ENCODE data around the gene CPNE1.

CPNE1 gene

DNA sequence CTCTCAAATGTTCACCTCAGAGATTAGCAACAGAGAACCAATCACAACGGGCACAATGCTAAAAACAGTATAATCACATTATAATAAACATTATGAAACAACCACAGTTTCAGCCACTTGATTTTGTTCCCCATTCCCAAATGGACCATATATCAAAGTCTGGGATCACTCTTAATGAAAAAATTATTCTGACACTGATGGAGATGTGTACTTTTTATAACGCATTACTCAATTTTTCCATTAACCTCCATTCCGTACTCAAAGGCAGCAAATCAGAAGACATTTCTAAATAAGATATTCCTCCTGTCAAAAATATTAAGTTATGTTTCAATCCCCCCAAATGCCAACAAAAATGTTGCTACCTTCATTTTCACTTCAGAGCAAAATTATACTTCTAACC is 2.8 kb downstream of the CPNE1 start:
- Histone ChIP-seq H3K4me1 (peaks cover 29 to 62% (median 42%) of the 10 kb centered on the region in 10 experiments), H3K4me3 (peak overlapping the region; percentile 83 to 95 (median 89); a peak in 15 of 20 replicates), H3K9ac (peak overlapping the region in 10 of 11 experiments; percentile 3 to 99 (median 73); a peak in 12 of 22 replicates), H3K4me2 (peak overlapping the region; percentile 86 to 98 (median 92)), H3K27ac (peak overlapping the region in 2 of 11 experiments; percentile 17 to 31; a peak in 3 of 22 replicates), H3K36me3 (peaks cover 9 to 38% (median 21%) of the 10 kb centered on the region in 11 experiments; a peak in 19 of 22 replicates), H3K9me3 (replicated peaks in 1 of 11) (peaks cover 0 to 4% (median 0%) of the 10 kb centered on the region in 11 experiments; a peak in 1 of 22 replicates), H4K20me1 (peaks cover 70 to 74% (median 72%) of the 10 kb centered on the region in 11 experiments), H3K27me3 (no peaks in the 10 kb centered on the region)
- TF ChIP-seq Cebpa-rat (IDR thresholded peaks at IDR 0.05): no peak

DNA sequence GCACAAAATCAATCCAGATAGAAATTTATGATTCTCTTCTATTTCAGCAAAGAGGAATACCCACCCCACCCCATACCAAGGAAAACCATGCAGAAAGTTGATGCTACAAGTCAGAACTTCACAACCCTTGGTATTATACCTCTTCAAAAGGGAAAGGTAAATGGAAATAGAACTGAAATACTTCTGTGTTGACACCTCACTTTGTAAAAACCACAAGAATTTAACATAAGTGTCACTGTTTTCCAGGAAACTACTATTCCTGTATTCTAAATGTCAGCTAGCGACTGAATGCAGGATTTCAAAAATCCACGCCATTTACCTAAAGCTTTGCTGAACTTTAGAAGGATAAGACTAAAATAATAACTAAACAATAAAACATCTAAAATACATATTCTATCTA is 3.6 kb downstream of the CPNE1 start:
- Histone ChIP-seq H3K4me3 (peak overlapping the region in 7 of 10 experiments; percentile 83 to 95 (median 88); a peak in 8 of 20 replicates), H4K20me1 (peaks cover 78 to 83% (median 81%) of the 10 kb centered on the region in 11 experiments), H3K9ac (peak overlapping the region in 6 of 11 experiments; percentile 24 to 99 (median 98); a peak in 8 of 22 replicates), H3K27me3 (no peaks in the 10 kb centered on the region), H3K4me2 (peak overlapping the region; percentile 86 to 98 (median 92)), H3K27ac (no peak overlapping the region; a peak in 1 of 22 replicates), H3K4me1 (peaks cover 29 to 63% (median 42%) of the 10 kb centered on the region in 10 experiments), H3K36me3 (peaks cover 16 to 47% (median 29%) of the 10 kb centered on the region in 11 experiments), H3K9me3 (replicated peaks in 1 of 11) (peaks cover 0 to 4% (median 0%) of the 10 kb centered on the region in 11 experiments; a peak in 1 of 22 replicates)
- TF ChIP-seq Cebpa-rat (IDR thresholded peaks at IDR 0.05): no peak

DNA sequence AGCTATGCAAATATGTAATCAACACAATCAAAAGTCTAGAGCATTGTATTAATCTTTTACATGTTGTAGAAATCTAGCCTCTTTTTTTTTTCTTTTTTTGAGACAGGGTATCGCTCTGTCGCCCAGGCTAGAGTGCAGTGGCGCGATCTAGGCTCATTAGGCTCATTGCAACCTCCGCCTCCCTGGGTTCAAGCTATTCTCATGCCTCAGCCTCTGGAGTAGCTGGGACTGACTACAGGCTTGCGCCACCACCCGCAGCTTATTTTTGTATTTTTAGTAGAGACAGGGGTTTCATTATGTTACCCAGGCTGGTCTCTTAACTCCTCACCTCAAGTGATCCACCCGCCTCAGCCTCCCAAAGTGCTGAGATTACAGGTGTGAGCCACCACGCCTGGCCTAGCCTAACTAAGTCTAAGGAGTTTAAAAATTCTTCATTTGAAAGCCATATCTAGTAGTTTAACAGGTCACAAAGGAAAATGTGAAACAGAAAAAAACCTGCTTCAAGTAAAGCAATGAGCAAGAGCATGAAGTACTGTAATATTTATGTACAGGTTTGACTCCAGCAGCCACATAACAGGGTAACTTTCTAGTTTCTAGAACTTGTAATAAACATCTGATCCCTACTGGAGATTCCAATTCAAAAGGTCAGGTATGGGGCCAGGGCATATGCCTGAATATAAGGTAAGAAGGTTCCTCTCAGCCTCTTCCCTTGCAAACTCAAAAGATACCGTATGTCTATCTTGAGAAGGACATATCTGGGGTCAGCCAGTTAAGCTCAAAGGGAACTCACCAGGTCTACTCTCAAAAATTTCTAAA is 4.4 kb downstream of the CPNE1 start:
- Histone ChIP-seq H3K4me1 (peaks cover 29 to 63% (median 42%) of the 10 kb centered on the region in 10 experiments), H3K9ac (peak overlapping the region in 2 of 11 experiments; percentile 52 to 98; a peak in 2 of 22 replicates), H4K20me1 (peaks cover 85 to 90% (median 87%) of the 10 kb centered on the region in 11 experiments), H3K27ac (no peak overlapping the region), H3K4me2 (peak overlapping the region; percentile 86 to 98 (median 92)), H3K4me3 (no peak overlapping the region), H3K9me3 (replicated peaks in 1 of 11) (peaks cover 0 to 4% (median 0%) of the 10 kb centered on the region in 11 experiments; a peak in 1 of 22 replicates), H3K27me3 (no peaks in the 10 kb centered on the region), H3K36me3 (peaks cover 16 to 54% (median 34%) of the 10 kb centered on the region in 11 experiments)
- TF ChIP-seq Cebpa-rat (IDR thresholded peaks at IDR 0.05): no peak

DNA sequence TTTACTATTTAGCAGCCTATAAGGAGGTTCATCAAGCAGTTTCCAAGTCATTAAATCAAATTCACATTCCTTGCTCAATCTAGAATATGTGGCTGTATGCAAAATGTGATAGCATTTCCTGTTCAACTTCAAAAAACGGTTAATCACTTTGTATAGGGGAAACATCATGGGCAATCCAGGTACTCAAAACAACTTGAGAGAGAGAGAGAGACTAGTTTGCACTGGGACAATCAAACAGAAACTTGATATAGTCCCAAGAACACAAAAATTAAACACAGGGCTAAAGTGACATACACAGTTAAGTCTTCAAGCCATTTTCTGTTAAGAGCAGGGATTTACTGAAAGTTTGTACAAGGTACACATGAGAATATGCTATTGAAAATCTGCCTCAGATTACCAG is 7.4 kb downstream of the CPNE1 start:
- Histone ChIP-seq H3K27ac (no peak overlapping the region; a peak in 1 of 22 replicates), H3K4me3 (no peak overlapping the region), H3K36me3 (peaks cover 47 to 84% (median 65%) of the 10 kb centered on the region in 11 experiments), H3K9me3 (replicated peaks in 1 of 11) (peaks cover 0 to 4% (median 0%) of the 10 kb centered on the region in 11 experiments; a peak in 1 of 22 replicates), H3K9ac (no peak overlapping the region), H3K4me1 (peaks cover 22 to 52% (median 29%) of the 10 kb centered on the region in 10 experiments), H3K27me3 (no peaks in the 10 kb centered on the region), H4K20me1 (peaks cover 95 to 100% (median 100%) of the 10 kb centered on the region in 11 experiments), H3K4me2 (peak overlapping the region in 3 of 11 experiments; percentile 1 to 36 (median 1); a peak in 2 of 22 replicates)
- no peak for TF ChIP-seq Cebpa-rat (IDR thresholded peaks at IDR 0.05)

DNA sequence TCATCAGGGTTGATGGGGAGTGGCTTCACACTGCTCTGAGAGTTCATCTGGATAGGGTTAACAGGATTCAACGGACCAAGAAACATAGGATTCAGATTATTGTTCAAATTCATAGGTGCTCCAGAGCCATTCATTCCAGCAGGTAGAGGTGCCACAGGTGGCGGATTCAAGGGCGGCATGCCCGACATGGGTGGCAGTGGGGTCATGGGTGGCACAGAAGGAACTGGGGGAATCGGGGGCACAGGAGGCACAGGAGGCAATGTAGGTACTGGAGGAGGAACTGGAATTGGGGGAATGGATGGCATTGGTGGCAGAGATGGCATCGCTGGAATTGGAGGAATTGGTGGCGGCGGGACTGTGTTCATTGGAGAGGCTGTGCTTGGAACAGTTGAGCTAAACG is 10.3 kb downstream of the CPNE1 start:
- Histone ChIP-seq H4K20me1 (peaks cover 83 to 100% (median 100%) of the 10 kb centered on the region in 11 experiments), H3K27ac (no peak overlapping the region), H3K4me1 (peaks cover 0 to 24% (median 4%) of the 10 kb centered on the region in 10 experiments; a peak in 5 of 20 replicates), H3K4me3 (no peak overlapping the region), H3K27me3 (no peaks in the 10 kb centered on the region), H3K9me3 (replicated peaks in 1 of 11) (no peaks in the 10 kb centered on the region), H3K4me2 (no peak overlapping the region), H3K36me3 (peaks cover 63 to 98% (median 84%) of the 10 kb centered on the region in 11 experiments), H3K9ac (no peak overlapping the region)
- no peak for TF ChIP-seq Cebpa-rat (IDR thresholded peaks at IDR 0.05)

DNA sequence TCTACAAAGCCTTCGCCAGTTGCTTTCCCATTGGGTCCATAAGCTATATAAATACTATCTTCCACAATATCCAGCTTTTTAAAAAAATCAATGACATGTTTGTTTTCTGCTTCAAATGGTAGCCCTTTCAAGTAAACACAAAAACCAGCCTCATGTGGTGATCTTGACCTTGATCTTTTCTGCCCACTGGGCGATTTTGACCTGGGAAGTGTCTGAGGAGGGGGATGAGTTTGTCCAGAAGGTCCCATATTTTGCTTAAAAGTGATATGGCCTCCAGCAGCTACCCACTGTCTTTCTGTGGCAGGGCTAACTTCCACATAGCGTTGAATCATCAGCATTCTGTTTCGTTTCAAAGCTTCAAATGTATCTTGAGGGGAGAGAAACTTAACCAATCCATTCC is 10.8 kb downstream of the CPNE1 start:
- Histone ChIP-seq H3K4me1 (peaks cover 0 to 19% (median 4%) of the 10 kb centered on the region in 10 experiments; a peak in 5 of 20 replicates), H3K9ac (no peak overlapping the region), H3K9me3 (replicated peaks in 1 of 11) (no peaks in the 10 kb centered on the region), H3K27ac (no peak overlapping the region), H3K4me2 (no peak overlapping the region), H3K4me3 (no peak overlapping the region), H4K20me1 (peaks cover 83 to 100% (median 100%) of the 10 kb centered on the region in 11 experiments), H3K27me3 (no peaks in the 10 kb centered on the region), H3K36me3 (peaks cover 68 to 98% (median 85%) of the 10 kb centered on the region in 11 experiments)
- TF ChIP-seq Cebpa-rat (IDR thresholded peaks at IDR 0.05): no peak

DNA sequence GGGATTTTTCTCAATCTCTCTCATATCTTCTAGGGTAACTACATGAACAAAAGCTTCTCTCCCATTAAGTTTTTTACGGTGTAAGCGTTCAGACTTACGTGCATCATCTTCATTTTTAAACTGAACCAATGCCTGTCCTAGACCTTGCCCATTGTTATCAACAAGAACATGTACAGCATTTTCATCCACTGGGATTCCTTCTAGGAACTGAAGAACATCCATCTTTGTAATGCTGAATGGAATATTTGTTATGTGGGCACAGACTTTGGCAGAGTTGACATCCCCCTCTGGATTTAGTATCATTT is 11.3 kb downstream of the CPNE1 start:
- no peak for TF ChIP-seq Cebpa-rat (IDR thresholded peaks at IDR 0.05)
- no peak overlapping the region for H3K9ac ChIP-seq
- no peak overlapping the region for H3K4me3 ChIP-seq
- H3K9me3 ChIP-seq (replicated peaks in 1 of 11): no peaks in the 10 kb centered on the region
- H3K36me3 ChIP-seq: peaks cover 68 to 98% (median 88%) of the 10 kb centered on the region in 11 experiments
- no peak overlapping the region for H3K27ac ChIP-seq
- H3K4me1 ChIP-seq: peaks cover 0 to 14% (median 3%) of the 10 kb centered on the region in 10 experiments; a peak in 5 of 20 replicates
- H4K20me1 ChIP-seq: peaks cover 83 to 100% (median 100%) of the 10 kb centered on the region in 11 experiments
- no peaks in the 10 kb centered on the region for H3K27me3 ChIP-seq
- H3K4me2 ChIP-seq: no peak overlapping the region

DNA sequence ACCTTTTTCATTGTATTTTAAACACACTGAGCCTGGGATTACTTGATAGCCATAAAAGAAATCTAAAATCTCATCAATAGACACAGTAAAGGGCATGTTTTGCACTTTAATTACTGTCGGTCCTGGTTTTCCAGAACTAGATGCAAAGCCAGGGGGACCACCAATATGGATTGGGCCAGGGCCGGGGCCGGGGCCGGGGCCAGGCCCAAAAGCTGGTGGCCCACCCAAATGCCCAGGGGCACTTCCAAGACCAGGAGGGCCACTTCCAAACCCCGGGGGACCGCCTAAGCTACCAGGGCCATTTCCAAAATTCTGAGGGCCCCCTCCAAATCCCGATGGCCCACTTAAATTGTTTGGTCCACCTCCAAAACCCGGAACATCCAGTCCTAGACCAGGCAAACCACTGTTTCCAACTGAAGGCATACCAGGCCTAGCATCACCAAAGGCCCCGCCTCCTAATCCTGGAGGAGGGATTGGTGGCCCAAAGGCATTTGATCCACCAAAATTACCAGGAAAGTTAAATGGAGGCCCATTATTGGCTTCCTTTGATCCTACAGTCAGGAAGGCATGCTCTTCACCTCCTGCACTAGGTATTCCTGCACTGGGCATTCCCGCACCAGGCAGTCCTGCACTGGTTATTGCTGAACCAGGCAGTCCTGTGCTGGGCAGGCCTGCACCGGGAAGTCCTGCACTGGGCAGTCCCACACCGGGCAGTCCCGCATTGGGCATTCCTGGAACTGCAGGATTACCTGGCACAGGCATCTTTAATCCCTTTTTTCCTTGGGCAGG is 11.9 kb downstream of the CPNE1 start:
- Histone ChIP-seq H4K20me1 (peaks cover 80 to 100% (median 100%) of the 10 kb centered on the region in 11 experiments), H3K9ac (no peak overlapping the region), H3K36me3 (peaks cover 68 to 98% (median 88%) of the 10 kb centered on the region in 11 experiments), H3K27me3 (no peaks in the 10 kb centered on the region), H3K4me2 (no peak overlapping the region), H3K9me3 (replicated peaks in 1 of 11) (no peaks in the 10 kb centered on the region), H3K4me1 (peaks cover 0 to 10% (median 2%) of the 10 kb centered on the region in 10 experiments; a peak in 5 of 20 replicates), H3K4me3 (no peak overlapping the region), H3K27ac (no peak overlapping the region)
- TF ChIP-seq Cebpa-rat (IDR thresholded peaks at IDR 0.05): no peak
